ENCODE results near the gene TUBA3E. TPM values are rescaled to one million over a fixed set of nuclear protein-coding genes. Genes with fewer than 3 reads are reported as not detected.

TUBA3E gene
- total and polyA plus RNA-seq, 2 of the 13 experiments (the other 11 are each of a cell fraction or from before 2014, with no cell fraction given) = not detected

DNA sequence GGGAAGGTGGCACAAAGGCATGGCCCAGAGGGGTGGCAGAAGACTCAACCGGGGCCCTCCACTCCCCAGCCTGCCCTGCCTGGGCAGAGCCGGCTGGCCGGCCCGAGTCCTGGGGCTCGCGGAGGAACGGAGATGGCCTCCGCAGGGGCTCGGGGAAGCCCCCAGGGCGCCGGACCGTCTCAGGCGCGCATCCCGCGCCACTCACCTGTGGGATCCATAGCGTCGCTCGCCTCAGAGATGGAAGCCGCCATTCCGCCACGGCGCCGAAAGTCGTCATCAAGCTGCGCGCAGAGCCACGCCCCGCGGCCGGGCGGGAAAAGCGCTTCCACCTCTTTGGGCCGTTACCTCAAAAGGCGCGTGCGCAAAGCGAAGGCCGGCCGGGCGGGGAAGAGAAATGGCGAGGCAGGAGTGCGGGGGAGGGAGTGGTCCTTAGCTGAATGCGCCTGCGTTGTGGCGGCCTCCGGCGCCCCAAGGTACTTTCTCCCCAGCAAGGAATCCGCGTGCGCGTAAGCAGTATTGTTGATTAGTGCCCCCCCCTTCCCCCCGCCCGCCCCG, 16.8 kb downstream of the TUBA3E start, which contains the start of gene SMPD4 (continued):
- TF ChIP-seq ZHX2 (IDR thresholded peaks at IDR 0.05; ENCODE audit: low read depth) (peak; percentile 95), ZHX2 (CRISPR knock-in tag; IDR thresholded peaks at IDR 0.05; ENCODE audit: borderline replicate concordance) (no peak), ZNF883 (CRISPR knock-in tag; IDR thresholded peaks at IDR 0.05; ENCODE audit: not compliant biosample characterization) (no peak), ZNF7 (CRISPR knock-in tag; IDR thresholded peaks at IDR 0.05) (no peak), SP5 (CRISPR knock-in tag; IDR thresholded peaks at IDR 0.05; ENCODE audit: borderline replicate concordance, low read depth) (peak; percentile 86), TCF7 (IDR thresholded peaks at IDR 0.05; ENCODE audit: low read depth) (0 out of 2 replicates have a peak, but pooled peaks have one; percentile 4), ZNF577 (CRISPR knock-in tag; IDR thresholded peaks at IDR 0.05; ENCODE audit: borderline replicate concordance, low read depth) (no peak), HDAC1 (CRISPR knock-in tag; IDR thresholded peaks at IDR 0.05) (peak; percentile 95), GTF3A (CRISPR knock-in tag; conservative IDR thresholded peaks at IDR 0.05) (no peak), JUNB (CRISPR knock-in tag; IDR thresholded peaks at IDR 0.05; ENCODE audit: borderline replicate concordance) (no peak; the same call in 1 of the 2 replicates), KLF16 (CRISPR knock-in tag; IDR thresholded peaks at IDR 0.05) (peak in 1 of 2 experiments; percentile 94; a peak in 2 of 4 replicates), NFIC (IDR thresholded peaks at IDR 0.05; ENCODE audit: low read length) (no peak), MIXL1 (CRISPR knock-in tag; IDR thresholded peaks at IDR 0.05) (peak; percentile 21; the same call in 1 of the 2 replicates), ZNF337 (CRISPR knock-in tag; IDR thresholded peaks at IDR 0.05; ENCODE audit: borderline replicate concordance, low read depth) (no peak), PAWR (CRISPR knock-in tag; IDR thresholded peaks at IDR 0.05; ENCODE audit: borderline replicate concordance) (no peak), ATF4 (CRISPR knock-in tag; IDR thresholded peaks at IDR 0.05) (0 out of 4 replicates have a peak, but pooled peaks of 1 of the 2 experiments have one; percentile 33), HNRNPUL1 (IDR thresholded peaks at IDR 0.05; ENCODE audit: low read depth, low read length) (peak; percentile 74; the same call in 1 of the 2 replicates), SRSF1 (optimal IDR thresholded peaks at IDR 0.05; ENCODE audit: low read depth, low read length) (peak; percentile 87)
- TF ChIP-seq, protein P1, sequence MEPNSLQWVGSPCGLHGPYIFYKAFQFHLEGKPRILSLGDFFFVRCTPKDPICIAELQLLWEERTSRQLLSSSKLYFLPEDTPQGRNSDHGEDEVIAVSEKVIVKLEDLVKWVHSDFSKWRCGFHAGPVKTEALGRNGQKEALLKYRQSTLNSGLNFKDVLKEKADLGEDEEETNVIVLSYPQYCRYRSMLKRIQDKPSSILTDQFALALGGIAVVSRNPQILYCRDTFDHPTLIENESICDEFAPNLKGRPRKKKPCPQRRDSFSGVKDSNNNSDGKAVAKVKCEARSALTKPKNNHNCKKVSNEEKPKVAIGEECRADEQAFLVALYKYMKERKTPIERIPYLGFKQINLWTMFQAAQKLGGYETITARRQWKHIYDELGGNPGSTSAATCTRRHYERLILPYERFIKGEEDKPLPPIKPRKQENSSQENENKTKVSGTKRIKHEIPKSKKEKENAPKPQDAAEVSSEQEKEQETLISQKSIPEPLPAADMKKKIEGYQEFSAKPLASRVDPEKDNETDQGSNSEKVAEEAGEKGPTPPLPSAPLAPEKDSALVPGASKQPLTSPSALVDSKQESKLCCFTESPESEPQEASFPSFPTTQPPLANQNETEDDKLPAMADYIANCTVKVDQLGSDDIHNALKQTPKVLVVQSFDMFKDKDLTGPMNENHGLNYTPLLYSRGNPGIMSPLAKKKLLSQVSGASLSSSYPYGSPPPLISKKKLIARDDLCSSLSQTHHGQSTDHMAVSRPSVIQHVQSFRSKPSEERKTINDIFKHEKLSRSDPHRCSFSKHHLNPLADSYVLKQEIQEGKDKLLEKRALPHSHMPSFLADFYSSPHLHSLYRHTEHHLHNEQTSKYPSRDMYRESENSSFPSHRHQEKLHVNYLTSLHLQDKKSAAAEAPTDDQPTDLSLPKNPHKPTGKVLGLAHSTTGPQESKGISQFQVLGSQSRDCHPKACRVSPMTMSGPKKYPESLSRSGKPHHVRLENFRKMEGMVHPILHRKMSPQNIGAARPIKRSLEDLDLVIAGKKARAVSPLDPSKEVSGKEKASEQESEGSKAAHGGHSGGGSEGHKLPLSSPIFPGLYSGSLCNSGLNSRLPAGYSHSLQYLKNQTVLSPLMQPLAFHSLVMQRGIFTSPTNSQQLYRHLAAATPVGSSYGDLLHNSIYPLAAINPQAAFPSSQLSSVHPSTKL (CRISPR knock-in tag; IDR thresholded peaks at IDR 0.05) = peak; percentile 50; the same call in 1 of the 2 replicates

All from HepG2 (cell line).